GM21381 (cell line): ENCODE measurements around the gene ISCA1.
A peak's percentile ranks its signal among the peaks of the same experiment; 100 is the strongest.

Experiments
- ATAC-seq: cut with Tn5 transposase; IDR thresholded peaks from one replicate; pipeline ENCODE4 v1.9.1; 2021; ENCODE audit warnings: mild to moderate bottlenecking, moderate library complexity; ENCODE audit not compliant: unreplicated experiment

Gene ISCA1

GRCh38 chr9:86286278-86286677 is 3.9 kb upstream of the ISCA1 start:
- ATAC-seq: no peak

- ATAC-seq: no peak
Observed at GRCh38 chr9:86285261-86285660, 2.9 kb upstream of the ISCA1 start.

- ATAC-seq: peak; percentile 17
Observed at GRCh38 chr9:86282979-86283535, 719 bp upstream of the ISCA1 start.

- ATAC-seq: peak; percentile 3
Observed at GRCh38 chr9:86281593-86282076, 703 bp downstream of the ISCA1 start.

GRCh38 chr9:86280580-86280979 is 1.8 kb downstream of the ISCA1 start:
- ATAC-seq: no peak

GRCh38 chr9:86279839-86280238 is 2.5 kb downstream of the ISCA1 start:
- ATAC-seq: no peak

GRCh38 chr9:86277072-86277471 is 5.3 kb downstream of the ISCA1 start:
- no peak for ATAC-seq

- ATAC-seq: no peak
Observed at GRCh38 chr9:86275962-86276361, 6.4 kb downstream of the ISCA1 start.

- ATAC-seq: no peak
Observed at GRCh38 chr9:86274821-86275643, 7.3 kb downstream of the ISCA1 start.

- no peak for ATAC-seq
Observed at GRCh38 chr9:86272221-86272620, 10.1 kb downstream of the ISCA1 start.

- no peak for ATAC-seq
Observed at GRCh38 chr9:86263876-86264275, 18.5 kb downstream of the ISCA1 start.

GRCh38 chr9:86262492-86262891 is 19.8 kb downstream of the ISCA1 start:
- no peak for ATAC-seq

- no peak for ATAC-seq
Observed at GRCh38 chr9:86259557-86259956, 22.8 kb downstream of the ISCA1 start, which contains the start of gene C9orf153. Gene C9orf153 (minus strand): TSS chr9:86259657. CDS start chr9:86229603, 30,054 bp downstream.

- no peak for ATAC-seq
Observed at GRCh38 chr9:86257391-86257790, 24.9 kb downstream of the ISCA1 start.

GRCh38 chr9:86256653-86257052 is 25.7 kb downstream of the ISCA1 start:
- no peak for ATAC-seq

GRCh38 chr9:86253577-86253976 is 28.8 kb downstream of the ISCA1 start:
- ATAC-seq: no peak

GRCh38 chr9:86252870-86253269 is 29.5 kb downstream of the ISCA1 start:
- ATAC-seq: no peak

- ATAC-seq: no peak
Observed at GRCh38 chr9:86250123-86250522, 32.2 kb downstream of the ISCA1 start.

GRCh38 chr9:86248746-86249145 is 33.6 kb downstream of the ISCA1 start:
- ATAC-seq: no peak

GRCh38 chr9:86246752-86247161 is 35.6 kb downstream of the ISCA1 start:
- ATAC-seq: peak; percentile 94

GRCh38 chr9:86242071-86242470 is 40.3 kb downstream of the ISCA1 start:
- ATAC-seq: no peak

- no peak for ATAC-seq
Observed at GRCh38 chr9:86241216-86241615, 41.1 kb downstream of the ISCA1 start.
